HG02610 (cell line): ENCODE measurements around the gene DSCAM.

Experiments
- ATAC-seq: cut with Tn5 transposase; IDR thresholded peaks from one replicate; pipeline ENCODE4 v1.9.1; 2021; ENCODE audit warnings: mild to moderate bottlenecking, moderate library complexity; ENCODE audit not compliant: unreplicated experiment

DSCAM gene

DNA sequence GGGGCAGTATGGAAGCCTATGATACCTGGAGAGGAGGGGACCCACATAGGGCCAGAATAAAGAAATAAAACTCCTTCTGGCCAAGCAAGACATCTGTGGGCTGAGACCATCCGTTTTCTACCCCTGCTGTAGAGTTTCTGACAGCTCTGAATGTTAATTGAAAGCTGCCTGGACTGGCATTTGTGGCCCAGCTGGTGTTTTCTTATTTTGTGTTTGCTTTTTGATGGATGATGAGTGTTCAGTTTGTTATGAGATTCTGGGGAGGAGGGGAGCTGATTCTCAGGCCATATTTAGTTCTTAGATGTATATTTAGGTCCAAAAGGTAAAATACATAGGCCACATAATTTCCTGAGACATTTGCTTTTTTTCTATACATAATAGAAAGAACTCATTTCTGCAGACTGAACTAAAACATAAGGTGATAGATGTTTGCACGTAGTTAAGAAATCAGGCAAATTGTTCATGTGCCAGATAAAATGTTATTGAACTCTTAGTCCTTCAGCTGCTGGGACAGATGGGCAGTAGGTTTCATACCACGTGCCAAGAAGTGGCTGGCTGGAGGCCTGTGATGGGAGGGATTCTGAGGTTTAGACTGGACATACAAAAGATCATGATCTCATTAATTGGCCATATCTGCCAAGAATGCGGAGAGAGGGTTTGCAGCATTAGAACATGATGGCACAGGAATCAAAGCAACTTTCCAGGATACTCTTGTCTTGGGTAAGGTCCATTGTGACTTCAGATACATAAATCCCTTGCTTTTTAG lies 54.1 kb downstream of the DSCAM start:
- no peak for ATAC-seq

DNA sequence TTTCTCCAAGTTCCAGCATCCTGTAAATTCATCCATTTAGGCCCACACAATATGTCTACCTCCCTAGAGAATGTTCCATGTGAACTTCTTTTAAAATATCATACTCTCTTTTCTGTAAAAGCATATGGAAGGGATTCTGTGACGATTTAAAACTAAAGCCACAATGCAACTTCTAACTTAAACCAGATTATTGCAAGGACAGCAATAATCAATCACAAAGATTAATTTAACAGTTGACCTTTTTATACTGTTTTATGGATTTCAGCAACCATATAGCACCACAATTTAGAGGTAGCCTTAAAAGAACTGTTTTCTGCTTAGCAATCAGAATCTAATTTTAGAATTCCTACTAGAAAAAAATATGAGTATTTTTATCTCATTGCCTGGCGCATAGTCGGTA lies 58.3 kb downstream of the DSCAM start:
- no peak for ATAC-seq

DNA sequence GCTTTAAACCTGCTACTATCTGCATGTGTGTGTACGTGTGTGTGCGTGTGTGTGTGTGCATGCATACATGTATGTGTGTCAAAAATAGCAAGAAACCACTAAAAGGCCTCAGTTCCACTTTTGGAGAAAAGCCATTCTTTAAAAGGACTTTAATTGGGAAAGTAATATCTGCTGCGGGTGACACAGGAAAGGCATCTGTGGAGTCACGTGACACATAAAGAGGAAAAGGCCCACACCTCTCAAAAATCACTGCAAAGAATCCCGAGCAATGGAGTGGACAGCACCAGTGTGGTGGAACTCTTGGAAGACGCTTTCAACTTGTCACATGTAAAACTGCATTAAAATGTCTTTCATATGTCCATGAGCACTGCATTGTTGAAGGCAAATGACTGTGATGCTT lies 63.6 kb downstream of the DSCAM start:
- no peak for ATAC-seq

DNA sequence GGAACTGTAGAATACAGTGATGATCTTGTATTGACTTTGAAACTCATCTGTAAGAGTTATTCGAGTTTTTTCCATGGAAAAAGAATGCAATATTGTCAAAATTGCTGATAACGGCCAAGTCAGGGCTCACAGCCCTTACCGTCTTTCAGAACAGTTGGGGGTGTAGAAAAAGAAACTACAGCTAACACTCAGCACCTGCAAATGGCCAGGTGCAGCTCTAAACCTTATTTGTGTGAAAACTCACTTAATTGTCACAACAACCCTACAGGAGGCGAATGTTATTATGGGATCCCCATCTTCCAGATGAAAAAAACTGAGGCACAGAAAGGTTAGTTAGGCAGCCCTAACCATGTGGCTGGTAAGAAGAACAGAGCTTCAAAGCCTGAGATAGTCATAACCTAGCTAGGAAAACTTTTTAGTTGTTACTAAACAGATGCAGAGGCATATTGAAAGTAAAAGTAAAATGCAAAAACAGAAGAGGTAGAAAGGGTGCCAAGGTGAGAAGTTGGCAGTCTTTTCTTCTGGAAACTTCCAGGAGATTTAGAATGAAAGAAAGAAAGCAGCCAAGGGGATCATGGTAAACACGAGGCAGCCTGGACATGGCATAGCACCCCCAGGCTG lies 76.4 kb downstream of the DSCAM start:
- ATAC-seq: no peak

DNA sequence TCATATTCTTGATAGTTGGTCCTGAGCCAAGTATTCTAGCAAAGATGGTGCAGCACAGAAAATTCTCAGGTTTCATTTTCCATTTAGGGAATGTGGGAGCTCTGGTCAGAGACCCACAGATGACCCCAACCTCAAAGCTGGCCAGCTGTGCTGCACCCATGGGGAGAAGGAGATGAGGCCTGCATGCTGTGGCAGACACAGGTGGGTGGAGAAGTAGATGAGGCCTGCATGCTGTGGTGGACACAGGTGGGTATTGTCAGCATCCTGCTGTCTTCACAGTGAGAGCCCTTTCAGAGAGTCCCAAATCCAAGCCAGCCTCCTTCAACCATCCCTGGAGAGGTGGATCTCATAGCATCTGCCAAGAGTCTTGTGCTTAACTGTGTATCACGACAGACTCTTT lies 77.7 kb downstream of the DSCAM start:
- ATAC-seq: no peak

DNA sequence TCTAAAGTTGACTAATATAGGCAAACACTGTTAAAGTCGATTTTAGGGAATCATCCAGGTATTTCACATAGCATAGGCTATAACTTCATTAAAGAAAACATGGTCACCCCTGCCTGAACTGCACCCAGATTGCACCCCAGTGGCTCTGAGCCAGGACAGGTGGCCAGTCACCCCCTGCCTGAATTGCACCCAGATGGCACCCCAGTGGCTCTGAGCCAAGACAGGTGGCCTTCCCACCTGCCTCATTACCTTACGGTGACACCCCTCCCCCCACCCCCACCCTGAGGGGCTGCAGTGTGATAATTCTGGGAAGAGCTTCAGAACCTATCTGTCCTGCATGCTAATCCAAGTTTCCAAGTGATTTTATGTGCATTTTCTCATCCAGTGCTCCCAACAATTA lies 78.9 kb downstream of the DSCAM start:
- no peak for ATAC-seq

DNA sequence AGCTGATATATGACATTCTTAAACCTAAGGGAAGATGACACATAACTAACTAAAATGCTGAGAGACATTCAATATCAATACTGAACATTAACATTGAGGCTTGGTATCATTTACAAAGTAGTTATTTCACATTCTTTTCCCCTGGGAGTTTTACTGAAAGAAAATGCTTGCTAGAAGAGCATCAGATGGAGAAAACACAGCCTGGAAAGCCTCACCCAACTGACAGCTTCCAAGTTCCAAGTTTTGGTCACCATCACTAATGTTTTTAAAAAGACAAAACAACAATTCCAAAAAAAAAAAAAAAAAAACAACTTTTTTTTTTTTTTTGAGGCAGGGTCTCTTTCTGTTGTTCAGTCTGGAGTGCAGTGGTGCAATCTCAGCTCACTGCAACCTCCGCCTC lies 80.6 kb downstream of the DSCAM start:
- no peak for ATAC-seq

DNA sequence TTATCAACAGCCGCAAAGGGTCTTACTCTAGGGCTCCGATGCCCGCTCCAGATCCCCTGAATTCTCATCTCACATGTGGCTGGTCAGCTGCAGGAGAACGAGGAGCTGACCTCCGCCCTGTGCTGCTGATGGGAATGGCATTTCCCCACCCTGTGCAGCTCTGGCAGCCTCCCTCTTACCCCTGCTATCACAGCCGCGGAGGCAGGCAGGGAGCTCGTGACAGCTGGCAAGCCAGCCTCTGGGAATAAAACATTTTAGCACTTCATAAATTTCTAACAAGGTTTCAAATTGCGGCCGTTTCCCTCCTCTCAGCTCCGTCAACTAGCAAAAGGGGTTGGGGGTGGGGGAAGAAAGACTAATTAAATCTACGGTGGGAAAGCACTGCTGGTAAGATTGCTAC lies 81.1 kb downstream of the DSCAM start:
- ATAC-seq: no peak

DNA sequence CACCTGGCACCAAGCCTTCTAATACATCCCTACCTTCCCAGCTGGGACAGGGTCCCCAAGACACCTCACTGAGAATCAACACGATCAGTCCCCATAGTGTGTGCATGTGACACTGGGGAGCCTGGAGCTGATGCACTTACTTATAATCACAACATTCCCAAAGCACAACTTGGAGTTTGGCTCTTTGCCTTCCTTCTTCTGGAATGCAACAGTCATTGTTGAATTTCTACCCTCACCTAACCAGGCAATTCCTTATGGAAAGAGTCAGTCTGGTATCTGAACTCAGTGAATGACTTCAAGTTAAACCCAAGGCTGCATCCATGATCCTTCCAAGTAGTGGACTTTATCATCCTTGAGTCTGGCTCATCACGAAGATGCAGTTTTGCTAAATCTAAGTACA lies 86.1 kb downstream of the DSCAM start:
- ATAC-seq: no peak

DNA sequence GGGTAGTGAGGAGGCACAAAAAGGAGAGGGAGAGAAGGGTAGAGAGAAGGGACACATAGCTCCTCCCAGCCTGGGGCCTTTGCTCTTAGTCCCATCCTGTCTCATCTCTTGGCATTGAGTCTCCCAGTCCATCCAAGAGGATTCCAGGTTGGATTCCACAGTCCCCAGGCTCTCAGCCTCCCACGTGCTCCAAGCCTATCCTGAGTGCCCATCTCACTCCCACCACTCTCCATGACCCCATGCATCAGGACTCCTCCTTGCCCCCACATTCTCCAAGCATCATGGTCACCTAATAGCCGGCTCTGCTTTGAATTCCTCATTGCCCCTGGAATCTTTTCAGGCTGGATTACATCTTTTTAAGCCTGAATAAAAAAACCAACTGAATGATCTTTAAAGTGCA lies 87.9 kb downstream of the DSCAM start:
- ATAC-seq: no peak

DNA sequence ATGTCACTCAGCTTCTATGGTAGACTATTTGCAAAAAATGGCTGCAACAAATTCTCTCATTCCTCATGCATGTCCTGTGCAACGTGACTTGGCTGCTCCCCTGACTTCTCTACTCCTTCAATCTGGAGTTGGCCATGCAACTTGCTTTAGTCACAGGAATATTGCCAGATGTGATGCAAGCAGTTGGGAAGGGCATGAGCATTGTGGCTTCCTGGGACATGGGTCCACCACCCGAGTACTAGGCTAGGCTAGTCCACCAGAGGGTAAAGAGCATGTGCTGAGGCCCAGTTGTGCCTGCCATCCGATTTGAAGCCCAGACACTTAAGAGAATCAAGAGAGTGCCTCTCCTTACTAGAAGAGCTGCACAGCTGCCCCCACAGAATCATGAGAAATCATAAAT lies 89.6 kb downstream of the DSCAM start:
- ATAC-seq: no peak

DNA sequence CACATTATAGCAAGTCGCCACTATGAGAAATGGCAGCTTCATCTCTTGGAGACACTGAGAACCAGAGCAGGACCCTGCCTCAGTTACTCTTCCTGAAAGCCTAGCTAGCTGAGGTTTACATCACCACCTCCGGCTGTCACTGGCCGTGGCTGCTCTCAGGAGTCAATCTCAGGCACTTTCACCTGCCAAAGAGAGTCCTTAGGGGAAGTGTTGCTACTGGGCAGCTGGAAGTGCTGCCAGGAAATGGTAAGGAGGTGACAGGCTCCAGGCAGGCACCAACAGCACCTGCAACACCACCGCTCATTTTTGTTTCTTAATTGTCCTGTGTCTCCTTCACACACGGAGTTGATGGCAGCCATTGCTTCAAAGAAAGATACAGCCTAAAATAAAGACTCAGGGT lies 92.5 kb downstream of the DSCAM start:
- ATAC-seq: no peak

DNA sequence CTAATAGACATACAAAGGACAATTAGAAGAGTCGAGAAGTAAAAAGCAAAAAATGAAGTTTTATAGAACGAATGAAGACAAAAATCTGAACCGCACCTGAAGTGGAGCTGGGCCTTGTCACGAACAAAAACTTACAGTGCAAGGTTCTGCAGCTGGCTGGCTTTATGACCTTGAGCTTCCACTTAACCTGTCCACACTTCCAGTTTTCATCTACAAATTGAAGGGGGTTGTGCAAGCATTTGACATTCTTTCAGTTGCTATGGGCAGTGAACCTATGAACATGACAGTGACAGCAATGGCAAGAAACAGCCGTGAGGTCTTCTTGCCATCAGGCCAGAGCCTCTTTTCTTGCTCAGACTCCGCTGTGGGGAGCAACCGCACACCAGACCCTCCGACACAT lies 93.2 kb downstream of the DSCAM start:
- no peak for ATAC-seq

DNA sequence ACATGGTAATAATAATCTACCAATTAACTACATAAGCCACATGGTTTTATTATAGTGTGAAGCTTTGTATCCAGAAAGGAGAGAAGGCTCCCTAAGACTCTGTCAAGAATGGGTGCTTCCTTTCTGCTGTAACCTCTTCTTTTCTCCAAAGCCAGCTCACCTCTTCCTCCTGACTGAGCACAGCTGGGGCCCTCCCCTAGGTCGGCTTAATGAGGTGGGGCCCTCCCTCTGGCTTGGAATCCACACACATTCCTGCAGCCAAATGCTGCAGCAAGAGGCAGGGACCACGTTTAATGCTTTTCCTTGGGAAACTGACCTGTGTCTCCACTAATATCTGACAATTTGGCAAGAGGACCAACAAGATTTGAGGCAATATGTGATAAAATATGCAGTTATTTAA lies 94.8 kb downstream of the DSCAM start:
- no peak for ATAC-seq

DNA sequence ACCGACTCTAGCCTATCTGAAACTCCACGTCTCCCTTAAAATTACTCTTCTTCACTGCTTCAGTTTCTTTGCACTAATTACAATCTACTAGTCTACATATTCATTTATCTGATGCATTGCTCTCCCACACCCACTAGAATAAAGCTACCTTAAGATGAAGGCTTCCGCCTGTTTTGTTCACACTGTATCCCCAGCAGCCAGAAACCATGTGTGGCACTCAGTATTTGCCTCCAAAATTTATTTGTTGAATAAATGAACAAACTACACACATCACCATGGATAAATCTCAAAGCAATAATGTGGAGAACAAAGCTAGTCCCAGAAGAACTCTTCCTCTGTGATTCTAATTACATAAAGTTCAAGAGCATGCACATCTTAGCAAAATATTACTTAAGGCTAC lies 95.7 kb downstream of the DSCAM start:
- ATAC-seq: no peak

DNA sequence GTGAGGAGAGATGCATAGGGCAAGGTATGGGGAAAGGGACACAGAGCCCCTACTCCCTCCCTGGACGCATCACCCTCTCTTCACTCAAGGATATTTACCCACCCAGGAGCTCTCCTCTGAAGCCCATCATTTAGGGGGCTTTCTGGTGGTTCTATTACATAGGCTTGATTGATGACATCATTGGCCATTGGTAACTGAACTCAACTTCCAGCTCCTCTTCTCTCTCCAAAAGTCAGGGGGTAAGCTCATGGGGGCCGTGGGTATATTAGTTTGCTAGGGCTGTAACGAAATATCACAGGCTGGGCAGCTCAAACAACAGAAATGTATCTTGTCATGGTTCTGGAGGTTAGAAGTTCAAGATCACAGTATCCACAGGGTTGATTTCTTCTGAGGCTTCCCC lies 110.8 kb downstream of the DSCAM start:
- ATAC-seq: no peak

DNA sequence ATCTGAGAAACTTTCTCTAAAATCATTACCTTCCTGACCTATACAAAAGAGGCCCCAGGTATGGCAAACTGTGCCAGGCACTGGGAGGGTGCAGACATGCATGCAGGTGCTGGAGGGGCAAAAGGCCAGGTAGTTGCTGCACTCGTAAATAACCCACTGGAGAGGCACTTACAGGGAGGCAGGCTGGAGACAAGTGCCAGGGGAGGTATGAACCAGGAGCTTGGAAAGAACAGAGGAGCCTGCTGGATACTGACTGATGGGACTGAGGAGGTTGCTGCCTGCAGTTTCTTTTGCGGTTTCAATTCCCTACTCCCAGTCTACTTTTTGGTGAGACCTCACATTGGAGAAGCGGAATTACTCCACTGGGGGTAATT lies 113.9 kb downstream of the DSCAM start:
- no peak for ATAC-seq

DNA sequence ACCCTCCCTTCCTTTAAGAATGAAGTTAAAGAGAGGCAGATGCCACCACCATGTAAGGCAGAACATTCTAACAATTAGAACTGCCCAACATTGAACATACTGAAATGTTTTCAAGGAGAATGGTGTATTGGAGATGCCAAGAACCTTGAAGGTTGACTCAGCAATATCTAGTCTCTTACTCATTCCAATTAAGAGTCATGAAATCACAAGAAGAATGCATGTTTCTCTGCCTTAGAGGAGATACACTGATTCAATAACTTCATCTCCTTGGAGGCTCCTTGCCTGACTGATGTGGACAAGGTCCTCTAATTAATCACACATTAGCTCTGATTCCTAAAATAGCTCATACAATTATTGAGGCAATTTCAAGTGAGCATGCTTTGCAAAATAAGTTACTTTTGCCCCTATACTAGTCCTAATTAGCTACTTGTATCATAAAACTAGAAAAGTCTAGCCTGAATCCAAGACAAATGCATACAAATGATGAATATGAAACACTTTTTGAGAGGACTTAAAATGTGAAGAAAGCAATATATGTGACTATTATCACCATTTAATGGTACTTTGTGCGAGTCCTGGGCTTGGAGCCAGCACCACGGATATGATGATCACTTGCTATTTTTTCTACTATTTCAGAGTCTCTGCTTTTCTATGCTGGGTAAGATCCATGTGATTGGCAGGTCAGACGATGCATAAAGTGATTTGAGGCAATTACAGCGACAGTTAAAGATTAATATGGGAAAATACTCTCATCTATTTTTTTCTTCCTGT lies 114.5 kb downstream of the DSCAM start:
- ATAC-seq: no peak

DNA sequence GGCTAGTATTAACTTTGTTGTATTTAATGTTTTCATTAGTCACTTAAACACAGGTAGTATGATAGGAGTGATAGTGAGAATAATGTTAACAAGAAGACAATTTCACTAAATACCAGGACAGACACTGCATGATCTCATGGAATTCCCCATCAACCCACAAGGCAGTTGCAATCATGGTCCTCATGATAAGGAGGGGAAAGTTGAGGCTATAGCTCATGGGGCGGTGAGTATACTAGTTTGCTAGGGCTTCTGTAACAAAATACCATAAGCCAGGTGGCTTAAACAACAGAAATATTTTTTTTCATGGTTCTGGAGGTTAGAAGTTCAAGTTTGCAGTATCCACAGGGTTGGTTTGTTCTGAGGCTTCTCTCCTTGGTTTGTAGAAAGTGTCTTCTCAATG lies 115.8 kb downstream of the DSCAM start:
- ATAC-seq: no peak

DNA sequence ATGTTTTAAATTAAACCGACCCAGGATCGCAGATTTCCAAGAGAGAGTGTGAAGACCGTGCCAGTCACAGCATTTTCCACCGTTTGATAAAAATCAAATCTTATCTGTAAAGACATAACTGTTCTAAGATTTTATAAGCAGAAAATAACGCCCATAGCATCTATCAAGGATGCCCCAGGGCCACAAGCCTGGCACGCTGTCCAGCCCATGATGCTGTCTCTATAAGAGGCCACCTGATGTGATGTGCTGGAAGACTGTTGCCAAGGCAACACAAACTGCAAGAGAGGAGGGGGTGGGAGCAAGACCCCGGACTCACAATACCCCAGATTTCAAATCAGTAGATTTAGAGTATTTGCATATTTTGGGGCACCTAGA lies 116.5 kb downstream of the DSCAM start:
- ATAC-seq: no peak

DNA sequence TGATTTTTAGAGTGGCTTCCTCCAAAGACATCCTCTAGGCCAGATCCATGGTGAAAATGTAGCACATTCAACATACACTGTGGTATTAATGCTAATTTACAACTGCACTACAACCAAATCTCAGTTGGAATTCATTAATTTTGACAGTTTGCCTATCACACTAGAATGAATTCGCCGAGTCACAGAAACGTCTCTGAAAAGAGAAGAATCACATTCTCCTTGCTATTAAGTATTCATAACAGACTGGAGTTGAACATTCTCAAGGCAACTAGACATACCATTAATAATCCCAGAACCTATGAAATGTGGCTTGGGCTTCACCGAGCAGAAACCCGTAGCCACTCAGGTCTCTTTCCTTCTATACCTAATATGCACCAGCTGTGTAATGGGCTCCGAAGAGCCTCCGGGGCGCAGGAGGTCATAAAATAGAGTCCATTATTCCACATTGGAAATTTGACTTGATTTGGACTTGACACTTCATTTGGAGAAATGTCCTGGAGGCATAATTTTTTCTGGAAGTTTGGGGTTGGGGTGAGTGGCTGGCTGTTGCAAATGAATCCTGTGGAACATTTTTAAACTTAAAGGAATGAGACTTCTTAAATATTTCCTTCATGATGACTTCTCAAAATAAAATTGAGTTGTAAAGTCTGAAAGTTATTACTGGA lies 117.1 kb downstream of the DSCAM start:
- no peak for ATAC-seq

DNA sequence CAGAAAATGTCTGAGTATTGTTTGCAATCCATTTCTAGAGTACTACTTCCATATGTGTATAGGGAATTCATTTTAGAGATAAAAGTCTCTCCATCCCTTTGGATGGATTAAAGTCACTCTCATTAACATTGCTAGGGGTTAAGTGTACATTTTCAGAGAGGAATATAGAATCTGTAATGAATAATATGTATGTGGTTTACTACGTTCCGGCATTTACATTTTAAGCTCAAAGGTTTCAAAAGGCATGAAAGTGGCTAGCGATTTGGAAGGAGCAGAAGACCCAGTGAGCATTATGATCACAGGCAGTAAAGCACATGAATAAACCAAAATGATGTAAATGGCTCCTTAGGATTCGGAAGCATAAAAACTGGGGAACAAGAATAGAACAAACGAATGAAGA lies 123.0 kb downstream of the DSCAM start:
- ATAC-seq: no peak
